KMS-11 (cell line): Measurements from ENCODE around the gene LRFN2.

Source experiments
- H2AFZ ChIP-seq: fragments of 200-600 bp; sonication (generic); 2 replicates; pipeline ENCODE4 v1.6.1; 2016; ENCODE audit warnings: antibody characterized with exemption, mixed run types, low read depth
- H3K27ac ChIP-seq: fragments of 200-600 bp; sonication (generic); 2 replicates; pipeline ENCODE4 v1.6.1; 2016; ENCODE audit warnings: mild to moderate bottlenecking, mixed run types
- H3K27me3 ChIP-seq: fragments of 200-600 bp; sonication (generic); 2 replicates; pipeline ENCODE4 v1.6.1; 2017; ENCODE audit warnings: mild to moderate bottlenecking, low read depth, mixed run types, moderate library complexity; ENCODE audit not compliant: insufficient read depth
- H3K36me3 ChIP-seq: fragments of 200-600 bp; sonication (generic); 2 replicates; pipeline ENCODE4 v1.6.1; 2017; ENCODE audit warnings: mild to moderate bottlenecking, mixed run types; ENCODE audit not compliant: insufficient read depth
- H3K4me1 ChIP-seq: fragments of 200-600 bp; sonication (generic); 2 replicates; pipeline ENCODE4 v1.6.1; 2016; ENCODE audit warnings: mild to moderate bottlenecking, low read depth, mixed run types; ENCODE audit not compliant: poor library complexity, severe bottlenecking
- H3K4me2 ChIP-seq: fragments of 200-600 bp; sonication (generic); 2 replicates; pipeline ENCODE4 v1.7.0; 2016; ENCODE audit warnings: mild to moderate bottlenecking, mixed run types
- H3K4me3 ChIP-seq: fragments of 200-600 bp; sonication (generic); IDR thresholded peaks from 2 replicates; pipeline ENCODE4 v1.6.1; 2017; ENCODE audit warnings: low read depth, low read length, mixed read lengths; ENCODE audit not compliant: insufficient read depth
- H3K79me2 ChIP-seq: fragments of 200-600 bp; sonication (generic); 2 replicates; pipeline ENCODE4 v1.6.1; 2016; ENCODE audit warnings: low read depth, mixed run types; ENCODE audit not compliant: insufficient read depth
- H3K9ac ChIP-seq: fragments of 200-600 bp; sonication (generic); 2 replicates; pipeline ENCODE4 v1.6.1; 2016; ENCODE audit warnings: mild to moderate bottlenecking, mixed run types
- H4K20me1 ChIP-seq: fragments of 200-600 bp; sonication (generic); 2 replicates; pipeline ENCODE4 v1.6.1; 2016; ENCODE audit warnings: mild to moderate bottlenecking, mixed run types; ENCODE audit not compliant: insufficient read depth
- CTCF ChIP-seq: fragments of 200-600 bp; sonication (generic); conservative IDR thresholded peaks from 2 replicates; pipeline ENCODE4 v1.6.1; 2017; ENCODE audit warnings: low read depth, mild to moderate bottlenecking, antibody characterized with exemption, low read length, moderate library complexity, mixed read lengths

LRFN2 gene

GRCh38 chr6:40630051-40630450 lies 42.9 kb upstream of the LRFN2 start:
- no peak overlapping the region for H3K4me3 ChIP-seq
- TF ChIP-seq CTCF: no peak
- H2AFZ ChIP-seq: no peak overlapping the region
- no peaks in the 10 kb centered on the region for H3K79me2 ChIP-seq
- H3K27ac ChIP-seq: no peak overlapping the region
- H3K36me3 ChIP-seq: no peaks in the 10 kb centered on the region
- no peaks in the 10 kb centered on the region for H4K20me1 ChIP-seq
- H3K27me3 ChIP-seq: no peaks in the 10 kb centered on the region
- no peak overlapping the region for H3K9ac ChIP-seq
- H3K4me2 ChIP-seq: no peak overlapping the region
- H3K4me1 ChIP-seq: no peaks in the 10 kb centered on the region

GRCh38 chr6:40629463-40629862 lies 42.3 kb upstream of the LRFN2 start:
- Histone ChIP-seq H3K27ac (no peak overlapping the region), H3K79me2 (no peaks in the 10 kb centered on the region), H3K4me3 (no peak overlapping the region), H4K20me1 (no peaks in the 10 kb centered on the region), H3K36me3 (no peaks in the 10 kb centered on the region), H3K27me3 (no peaks in the 10 kb centered on the region), H3K4me1 (no peaks in the 10 kb centered on the region), H3K9ac (no peak overlapping the region), H3K4me2 (no peak overlapping the region), H2AFZ (no peak overlapping the region)
- TF ChIP-seq CTCF: no peak

- Histone ChIP-seq H3K9ac (no peak overlapping the region), H3K79me2 (no peaks in the 10 kb centered on the region), H2AFZ (no peak overlapping the region), H3K36me3 (no peaks in the 10 kb centered on the region), H3K4me2 (no peak overlapping the region), H3K4me1 (no peaks in the 10 kb centered on the region), H3K27ac (no peak overlapping the region), H3K4me3 (no peak overlapping the region), H4K20me1 (no peaks in the 10 kb centered on the region), H3K27me3 (no peaks in the 10 kb centered on the region)
- TF ChIP-seq CTCF: no peak
Measured at GRCh38 chr6:40627316-40627715, 40.2 kb upstream of the LRFN2 start.

- Histone ChIP-seq H3K79me2 (no peaks in the 10 kb centered on the region), H3K4me3 (no peak overlapping the region), H3K9ac (no peak overlapping the region), H3K4me1 (no peaks in the 10 kb centered on the region), H2AFZ (no peak overlapping the region), H4K20me1 (no peaks in the 10 kb centered on the region), H3K4me2 (no peak overlapping the region), H3K27ac (no peak overlapping the region), H3K27me3 (no peaks in the 10 kb centered on the region), H3K36me3 (no peaks in the 10 kb centered on the region)
- TF ChIP-seq CTCF: no peak
Measured at GRCh38 chr6:40626886-40627285, 39.7 kb upstream of the LRFN2 start.

GRCh38 chr6:40623932-40624331 lies 36.8 kb upstream of the LRFN2 start:
- TF ChIP-seq CTCF: no peak
- Histone ChIP-seq H3K79me2 (no peaks in the 10 kb centered on the region), H3K4me1 (no peaks in the 10 kb centered on the region), H3K4me3 (no peak overlapping the region), H2AFZ (no peak overlapping the region), H3K27me3 (no peaks in the 10 kb centered on the region), H3K4me2 (no peak overlapping the region), H3K9ac (no peak overlapping the region), H3K27ac (no peak overlapping the region), H4K20me1 (no peaks in the 10 kb centered on the region), H3K36me3 (no peaks in the 10 kb centered on the region)
